Measurements from ENCODE around the gene CWC27.

The CWC27 gene

DNA sequence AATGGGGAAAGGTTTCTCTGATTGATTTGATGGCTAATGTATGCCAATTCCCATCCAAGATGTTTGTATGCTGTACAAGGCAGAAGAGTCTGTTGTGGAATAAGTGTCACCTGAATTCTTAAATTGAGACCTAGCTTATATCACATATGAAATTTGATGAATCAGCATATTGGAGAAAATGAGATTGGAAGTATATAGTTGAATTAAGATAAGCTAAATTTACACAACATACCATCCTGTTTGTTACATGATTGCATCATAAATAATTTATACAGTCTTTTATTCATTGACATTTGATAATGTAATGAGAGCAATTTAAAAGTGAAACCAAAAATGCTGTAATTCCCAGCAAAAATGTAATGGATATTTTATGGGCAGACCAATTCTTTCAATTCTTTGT lies 1.1 kb downstream of the CWC27 start:
- Histone ChIP-seq H3K27me3 (replicated peaks; ENCODE audit: control insufficient read depth, insufficient read depth, low read length) (no peaks in the 10 kb centered on the region), H3K4me3 (replicated peaks; ENCODE audit: low read depth, low read length) (peak overlapping the region; percentile 97), H3K36me3 (ENCODE audit: control insufficient read depth, insufficient read depth, low read length) (no peaks in the 10 kb centered on the region)
- no peak for DNase-seq (ENCODE audit: extremely low read depth, insufficient read length)
- TF ChIP-seq, protein P1, sequence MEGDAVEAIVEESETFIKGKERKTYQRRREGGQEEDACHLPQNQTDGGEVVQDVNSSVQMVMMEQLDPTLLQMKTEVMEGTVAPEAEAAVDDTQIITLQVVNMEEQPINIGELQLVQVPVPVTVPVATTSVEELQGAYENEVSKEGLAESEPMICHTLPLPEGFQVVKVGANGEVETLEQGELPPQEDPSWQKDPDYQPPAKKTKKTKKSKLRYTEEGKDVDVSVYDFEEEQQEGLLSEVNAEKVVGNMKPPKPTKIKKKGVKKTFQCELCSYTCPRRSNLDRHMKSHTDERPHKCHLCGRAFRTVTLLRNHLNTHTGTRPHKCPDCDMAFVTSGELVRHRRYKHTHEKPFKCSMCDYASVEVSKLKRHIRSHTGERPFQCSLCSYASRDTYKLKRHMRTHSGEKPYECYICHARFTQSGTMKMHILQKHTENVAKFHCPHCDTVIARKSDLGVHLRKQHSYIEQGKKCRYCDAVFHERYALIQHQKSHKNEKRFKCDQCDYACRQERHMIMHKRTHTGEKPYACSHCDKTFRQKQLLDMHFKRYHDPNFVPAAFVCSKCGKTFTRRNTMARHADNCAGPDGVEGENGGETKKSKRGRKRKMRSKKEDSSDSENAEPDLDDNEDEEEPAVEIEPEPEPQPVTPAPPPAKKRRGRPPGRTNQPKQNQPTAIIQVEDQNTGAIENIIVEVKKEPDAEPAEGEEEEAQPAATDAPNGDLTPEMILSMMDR (IDR thresholded peaks at IDR 0.05; ENCODE audit: insufficient read depth, low read length, poor library complexity, severe bottlenecking), result no peak

DNA sequence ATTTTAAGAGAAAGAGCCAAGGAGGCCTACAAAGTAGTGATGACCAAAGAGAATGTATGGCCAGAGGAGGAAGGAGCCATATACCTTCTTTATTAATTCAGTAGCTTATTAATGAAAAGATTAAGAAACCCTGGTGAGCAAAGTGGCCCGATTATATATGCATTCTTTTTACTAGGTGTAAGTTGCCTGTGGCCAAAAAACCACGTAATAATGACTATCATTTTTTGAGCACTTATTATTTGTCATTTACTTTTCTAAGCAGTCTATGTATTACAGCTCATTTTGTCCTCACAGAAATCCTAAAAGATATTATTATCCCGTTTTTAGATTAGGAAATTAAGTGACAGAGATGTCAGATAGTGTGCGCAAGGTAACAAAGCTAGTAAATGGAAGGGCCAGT lies 3.0 kb downstream of the CWC27 start:
- no peaks in the 10 kb centered on the region for H3K36me3 ChIP-seq (ENCODE audit: control insufficient read depth, insufficient read depth, low read length)
- no peak overlapping the region for H3K4me3 ChIP-seq (replicated peaks; ENCODE audit: low read depth, low read length)
- TF ChIP-seq, protein P1 (IDR thresholded peaks at IDR 0.05; ENCODE audit: insufficient read depth, low read length, poor library complexity, severe bottlenecking), result no peak
- no peak for DNase-seq (ENCODE audit: extremely low read depth, insufficient read length)
- H3K27me3 ChIP-seq (replicated peaks; ENCODE audit: control insufficient read depth, insufficient read depth, low read length), result no peaks in the 10 kb centered on the region

DNA sequence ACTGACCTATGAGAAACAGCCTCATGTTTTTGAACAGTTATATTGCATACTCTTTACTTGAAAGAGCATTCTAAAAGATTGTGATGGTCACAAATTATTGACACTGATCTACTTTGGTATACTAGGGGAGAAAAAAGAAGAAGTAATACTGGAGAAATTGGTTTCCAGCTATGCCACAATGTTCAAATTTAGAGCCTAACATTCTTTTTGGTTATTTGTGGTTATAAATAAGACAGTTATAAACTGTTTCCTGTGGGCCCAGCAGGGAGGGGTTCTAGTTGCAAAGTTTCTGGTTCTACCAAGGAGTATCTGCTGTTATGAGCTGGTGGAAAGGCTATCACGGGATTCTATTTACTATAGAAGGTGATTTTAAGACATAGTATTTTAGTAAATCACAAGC lies 4.8 kb downstream of the CWC27 start:
- H3K4me3 ChIP-seq (replicated peaks; ENCODE audit: low read depth, low read length), result no peak overlapping the region
- TF ChIP-seq, protein P1 (IDR thresholded peaks at IDR 0.05; ENCODE audit: insufficient read depth, low read length, poor library complexity, severe bottlenecking), result no peak
- H3K36me3 ChIP-seq (ENCODE audit: control insufficient read depth, insufficient read depth, low read length), result no peaks in the 10 kb centered on the region
- H3K27me3 ChIP-seq (replicated peaks; ENCODE audit: control insufficient read depth, insufficient read depth, low read length), result no peaks in the 10 kb centered on the region
- peak; percentile 47 for DNase-seq (ENCODE audit: extremely low read depth, insufficient read length)

DNA sequence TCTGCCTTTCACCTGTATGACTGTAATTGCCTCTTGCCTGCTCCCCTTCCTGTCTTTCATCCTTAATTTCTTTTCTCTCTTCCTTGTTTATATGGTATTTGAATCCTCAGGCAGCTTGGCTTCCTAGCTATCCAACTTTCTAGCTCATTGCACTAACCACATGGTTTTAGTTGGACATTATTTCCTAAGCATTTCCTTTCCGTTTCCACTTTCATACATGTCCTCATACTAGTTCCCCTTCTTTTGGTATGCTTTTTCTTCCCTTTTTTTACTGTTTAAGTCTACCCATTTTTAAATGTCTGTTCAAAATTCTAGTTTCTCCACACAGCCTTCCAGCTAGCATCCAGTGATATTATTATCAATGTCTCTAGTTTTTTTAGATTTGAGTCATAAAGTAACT lies 6.6 kb downstream of the CWC27 start:
- TF ChIP-seq, protein P1 (IDR thresholded peaks at IDR 0.05; ENCODE audit: insufficient read depth, low read length, poor library complexity, severe bottlenecking), result no peak
- DNase-seq (ENCODE audit: extremely low read depth, insufficient read length), result no peak
- no peak overlapping the region for H3K4me3 ChIP-seq (replicated peaks; ENCODE audit: low read depth, low read length)
- H3K27me3 ChIP-seq (replicated peaks; ENCODE audit: control insufficient read depth, insufficient read depth, low read length), result no peaks in the 10 kb centered on the region
- H3K36me3 ChIP-seq (ENCODE audit: control insufficient read depth, insufficient read depth, low read length), result no peaks in the 10 kb centered on the region

DNA sequence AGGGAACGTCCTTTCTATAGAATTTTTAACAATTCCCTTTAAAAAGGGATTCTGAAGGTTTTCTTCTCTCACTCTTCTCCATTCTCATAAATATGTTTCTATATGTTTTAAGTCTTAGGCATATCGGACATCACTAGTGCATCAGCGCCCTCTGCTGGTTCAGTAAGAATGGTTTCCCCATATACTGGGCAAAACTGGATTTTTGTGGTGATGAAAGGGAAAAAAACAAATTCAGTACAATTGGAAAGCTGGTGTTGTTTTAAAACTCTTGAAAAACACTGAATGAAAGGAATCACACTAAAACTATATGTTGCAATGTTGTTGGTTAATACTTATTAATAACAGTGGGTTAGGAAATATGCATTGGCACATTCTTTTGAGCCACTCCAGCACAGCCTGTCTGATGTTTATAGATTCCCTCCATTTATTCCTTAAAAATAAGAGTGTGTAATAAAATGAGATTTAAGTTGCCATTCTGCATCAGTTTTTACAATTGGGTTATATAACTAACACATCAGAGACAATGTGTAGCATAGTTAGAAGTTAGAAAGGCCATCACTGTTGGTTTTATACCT lies 15.8 kb downstream of the CWC27 start:
- Histone ChIP-seq H3K36me3 (ENCODE audit: control insufficient read depth, insufficient read depth, low read length) (peaks cover 1% of the 10 kb centered on the region; the same call in 1 of the 2 replicates), H3K4me3 (replicated peaks; ENCODE audit: low read depth, low read length) (no peak overlapping the region), H3K27me3 (replicated peaks; ENCODE audit: control insufficient read depth, insufficient read depth, low read length) (no peaks in the 10 kb centered on the region)
- peak; percentile 13 for DNase-seq (ENCODE audit: extremely low read depth, insufficient read length)
- TF ChIP-seq, protein P1 (IDR thresholded peaks at IDR 0.05; ENCODE audit: insufficient read depth, low read length, poor library complexity, severe bottlenecking), result peak; percentile 75

DNA sequence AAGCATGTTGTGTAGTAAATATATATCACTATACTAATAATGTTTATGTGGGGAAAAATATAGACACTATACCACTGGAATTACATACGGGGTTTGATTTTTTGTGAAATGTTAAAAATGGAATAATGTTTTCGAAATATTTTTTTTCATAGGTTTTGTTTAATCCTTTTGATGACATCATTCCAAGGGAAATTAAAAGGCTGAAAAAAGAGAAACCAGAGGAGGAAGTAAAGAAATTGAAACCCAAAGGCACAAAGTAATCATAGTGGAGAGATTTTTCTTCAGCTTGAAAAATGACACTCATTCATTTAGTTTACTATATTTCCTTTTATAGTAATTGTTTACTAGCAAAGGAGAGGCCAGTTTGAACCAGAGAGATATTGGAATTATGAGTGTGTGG lies 17.6 kb downstream of the CWC27 start:
- TF ChIP-seq, protein P1 (IDR thresholded peaks at IDR 0.05; ENCODE audit: insufficient read depth, low read length, poor library complexity, severe bottlenecking), result no peak
- DNase-seq (ENCODE audit: extremely low read depth, insufficient read length), result no peak
- no peaks in the 10 kb centered on the region for H3K27me3 ChIP-seq (replicated peaks; ENCODE audit: control insufficient read depth, insufficient read depth, low read length)
- no peak overlapping the region for H3K4me3 ChIP-seq (replicated peaks; ENCODE audit: low read depth, low read length)
- peaks cover 1% of the 10 kb centered on the region; the same call in 1 of the 2 replicates for H3K36me3 ChIP-seq (ENCODE audit: control insufficient read depth, insufficient read depth, low read length)
